ENCODE data around the gene PCDHB16.
"Not testable (repeated sequence)": the region's sequence is repeated elsewhere in the genome, so short reads cannot be mapped to it uniquely, and the experiment has no call there.

The PCDHB16 gene

GRCh38 chr5:141225421-141225820, 43.2 kb downstream of the PCDHB16 start:
- DNase-seq (ENCODE audit: low read depth in 1 of 2, low spot score in 1 of 2) = not testable (repeated sequence)

- DNase-seq (ENCODE audit: low read depth in 1 of 2, low spot score in 1 of 2) = no peak
Observed at GRCh38 chr5:141234109-141234667, 52.0 kb downstream of the PCDHB16 start.

All from activated CD4-positive, alpha-beta T cell treated with anti-CD3 and anti-CD28 coated beads, Interleukin-2, amount 50 U/mL, for 24 hours (primary cell).